Right cardiac atrium (tissue), 5 donors: ENCODE measurements around the gene USP30. TPM values are rescaled to one million over a fixed set of nuclear protein-coding genes. Genes with fewer than 3 reads are reported as not detected.
A peak's percentile ranks its signal among the peaks of the same experiment; 100 is the strongest.

ENCODE experiments used
- ATAC-seq, 2 donors: fragments of 200-7000 bp; cut with Tn5 transposase; one replicate each; pipeline versions ENCODE4 v1.8.0 to v1.9.1; 2020; ENCODE audit warnings: moderate library complexity in 2 of 2, mild to moderate bottlenecking in 1 of 2
- DNase-seq, 3 donors: peaks; one replicate each; pipeline ENCODE4 v3.0.0-alpha.2; 2020
- H3K27ac ChIP-seq: one replicate; pipeline ENCODE4 v1.5.1; 2013; ENCODE audit warnings: mild to moderate bottlenecking, low read length, control low read depth, moderate library complexity
- H3K27me3 ChIP-seq: one replicate; pipeline ENCODE4 v1.6.1; 2013; ENCODE audit not compliant: control insufficient read depth, insufficient read depth
- H3K4me1 ChIP-seq: one replicate; pipeline ENCODE4 v1.6.1; 2013; ENCODE audit warnings: low read length; ENCODE audit not compliant: control insufficient read depth, insufficient read depth
- H3K4me3 ChIP-seq: one replicate; pipeline ENCODE4 v1.5.1; 2013; ENCODE audit warnings: low read length, control low read depth
- H3K9me3 ChIP-seq: one replicate; pipeline ENCODE4 v1.6.1; 2013; ENCODE audit warnings: low read length; ENCODE audit not compliant: control insufficient read depth
- WGBS: extraction: QIAGEN DNeasy Blood & Tissue Kit; methylation state at CpG from one replicate; pipeline ENCODE4 v1.1.7; 2013; 5-methylcytosine and 5-hydroxymethylcytosine counted together
- intact Hi-C, 4 donors: fragments of 100-400 bp; cut with DNase I; formaldehyde crosslinking; loops; one replicate each; pipeline versions ENCODE4 v1.11.0 to v1.14.0; 2022 to 2023
- polyA plus RNA-seq: library from polyadenylated mRNA; stranded (reverse); fragments of 200-250 nt; gene quantifications from one replicate; pipeline ENCODE4 v1.2.3, GENCODE V29; 2013
- total RNA-seq, 4 donors: library from RNA; stranded (reverse); fragmentation: NEBNext Ultra II Directional; extraction: Animal tissue kit (Norgen Biotek cat#: 25700); gene quantifications; one replicate each; pipeline ENCODE4 v1.2.1, GENCODE V29; 2021
- donor health status: healthy with polysubstance abuse.
- donor health status: DM: no; HTN: yes; CAD: no.
- donor health status: DM: no; HTN: no; CAD: no.
- donor health status: DM: no; HTN: yes; CAD: no; lungs with severe emphysema.
- donor health status: DM: yes; HTN: yes; CAD: no.

Gene USP30
- total and polyA plus RNA-seq, 5 donors = 7.5 to 12.7 (median 11.2) TPM

DNA sequence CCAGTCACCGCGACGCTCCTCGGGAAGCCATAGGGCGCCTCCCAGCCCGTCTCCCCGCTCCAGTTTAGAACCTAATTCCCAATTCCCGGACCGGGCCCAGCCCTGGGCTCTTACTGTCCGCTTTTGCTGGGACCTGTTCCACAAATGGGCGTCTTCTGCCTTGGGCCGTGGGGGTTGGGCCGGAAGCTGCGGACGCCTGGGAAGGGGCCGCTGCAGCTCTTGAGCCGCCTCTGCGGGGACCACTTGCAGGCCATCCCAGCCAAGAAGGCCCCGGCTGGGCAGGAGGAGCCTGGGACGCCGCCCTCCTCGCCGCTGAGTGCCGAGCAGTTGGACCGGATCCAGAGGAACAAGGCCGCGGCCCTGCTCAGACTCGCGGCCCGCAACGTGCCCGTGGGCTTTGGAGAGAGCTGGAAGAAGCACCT is 45.8 kb downstream of the USP30 start:
- peak overlapping the region; percentile 74 for H3K27ac ChIP-seq
- no peaks in the 10 kb centered on the region for H3K4me1 ChIP-seq
- under 1% methylated on average over 32 of the region's 32 CpGs for WGBS
- H3K4me3 ChIP-seq = peak overlapping the region; percentile 78
- H3K27me3 ChIP-seq = no peaks in the 10 kb centered on the region
- no peaks in the 10 kb centered on the region for H3K9me3 ChIP-seq
- DNase-seq (peak; percentile 81 to 92 (median 91)), ATAC-seq (peak; percentile 70 to 72)
- intact Hi-C loops = loop anchor here in 1 of 4 donors (10.0 kb wide), 3 partner anchors 273 to 533 kb away; partner anchors contain the start of genes ISCU, SART3 and SELPLG

DNA sequence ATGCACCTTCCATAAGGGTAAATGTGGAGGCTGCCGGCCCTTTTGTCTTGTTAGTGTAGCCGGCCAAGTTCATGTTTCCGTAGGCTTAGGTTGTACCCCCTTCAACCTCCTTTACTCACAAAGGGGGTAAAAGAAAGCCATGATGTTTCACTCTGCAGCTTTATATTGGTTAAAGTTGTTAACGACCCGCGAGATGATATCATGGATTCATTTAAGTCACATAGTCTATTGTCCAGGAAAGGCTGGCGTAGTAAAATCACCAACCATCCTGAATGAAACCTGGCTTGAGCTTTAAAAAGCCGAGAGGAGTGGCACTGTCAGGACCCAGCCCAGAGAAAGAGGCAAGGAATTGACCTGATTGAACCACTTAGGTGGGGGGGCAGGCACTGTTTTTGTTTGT is 46.3 kb downstream of the USP30 start:
- peak overlapping the region; percentile 78 for H3K4me3 ChIP-seq
- no peaks in the 10 kb centered on the region for H3K4me1 ChIP-seq
- DNase-seq (no peak), ATAC-seq (no peak)
- peak overlapping the region; percentile 74 for H3K27ac ChIP-seq
- WGBS = 3% methylated on average over 8 of the region's 8 CpGs
- H3K27me3 ChIP-seq = no peaks in the 10 kb centered on the region
- intact Hi-C loops = loop anchor here in 1 of 4 donors (10.0 kb wide), 3 partner anchors 274 to 534 kb away; partner anchors contain the start of genes ISCU, SART3 and SELPLG
- no peaks in the 10 kb centered on the region for H3K9me3 ChIP-seq

DNA sequence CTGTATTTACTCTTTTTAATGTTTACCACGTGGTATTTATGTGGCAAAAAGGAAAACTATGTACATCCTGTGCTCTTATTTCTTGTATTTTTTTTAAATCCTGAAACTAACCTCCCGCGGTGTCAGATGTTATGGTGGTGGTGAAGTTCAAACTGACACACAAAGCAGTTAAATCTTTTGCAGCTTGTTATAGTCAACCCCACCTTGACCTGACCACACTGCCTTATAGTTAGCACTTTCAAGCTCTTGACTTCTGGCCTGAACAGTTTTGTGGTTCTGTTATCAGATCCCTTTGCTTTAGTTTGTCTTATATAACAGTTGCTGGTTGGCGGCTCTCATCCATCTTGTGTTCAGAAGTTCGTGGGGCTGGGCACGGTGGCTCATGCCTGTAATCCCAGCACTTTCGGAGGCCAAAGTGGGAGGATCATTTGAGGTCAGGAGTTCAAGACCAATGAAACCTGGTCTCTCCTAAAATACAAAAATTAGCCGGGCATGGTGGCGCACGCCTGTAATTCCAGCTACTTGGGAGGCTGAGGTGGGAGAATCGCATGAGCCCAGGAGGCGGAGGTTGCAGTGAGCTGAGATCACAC is 47.1 kb downstream of the USP30 start:
- DNase-seq (no peak), ATAC-seq (no peak)
- Histone ChIP-seq H3K9me3 (no peaks in the 10 kb centered on the region), H3K4me1 (no peaks in the 10 kb centered on the region), H3K4me3 (peak overlapping the region; percentile 78), H3K27me3 (no peaks in the 10 kb centered on the region), H3K27ac (no peak overlapping the region)
- 79% methylated on average over 12 of the region's 12 CpGs for WGBS
- intact Hi-C loops = loop anchor here in 1 of 4 donors (10.0 kb wide), 3 partner anchors 275 to 535 kb away; partner anchors contain the start of genes ISCU, SART3 and SELPLG

DNA sequence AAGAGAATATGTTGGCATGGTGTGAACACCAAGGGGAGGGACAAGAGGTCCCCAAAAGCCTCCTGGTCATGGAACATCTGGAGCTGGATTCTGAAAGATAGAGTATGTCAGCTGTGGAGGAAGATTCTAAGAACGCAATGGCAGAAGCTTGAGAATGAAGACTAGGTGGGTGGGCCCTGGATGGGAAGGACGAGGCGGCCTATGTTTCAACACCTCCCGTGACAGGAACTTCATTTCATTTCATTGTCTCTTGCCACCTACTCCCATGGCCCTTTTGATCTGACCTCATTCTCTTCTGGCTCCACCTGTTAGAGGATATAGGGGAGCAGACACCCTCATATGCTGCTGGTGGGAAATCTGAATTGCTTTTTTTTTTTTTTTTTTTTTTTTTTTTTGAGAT is 48.4 kb downstream of the USP30 start:
- Histone ChIP-seq H3K9me3 (no peaks in the 10 kb centered on the region), H3K27me3 (no peaks in the 10 kb centered on the region), H3K27ac (no peak overlapping the region), H3K4me1 (no peaks in the 10 kb centered on the region), H3K4me3 (no peak overlapping the region)
- WGBS = 91% methylated on average over 4 of the region's 4 CpGs
- ATAC-seq (no peak), DNase-seq (no peak)
- intact Hi-C loops = no loop called here

DNA sequence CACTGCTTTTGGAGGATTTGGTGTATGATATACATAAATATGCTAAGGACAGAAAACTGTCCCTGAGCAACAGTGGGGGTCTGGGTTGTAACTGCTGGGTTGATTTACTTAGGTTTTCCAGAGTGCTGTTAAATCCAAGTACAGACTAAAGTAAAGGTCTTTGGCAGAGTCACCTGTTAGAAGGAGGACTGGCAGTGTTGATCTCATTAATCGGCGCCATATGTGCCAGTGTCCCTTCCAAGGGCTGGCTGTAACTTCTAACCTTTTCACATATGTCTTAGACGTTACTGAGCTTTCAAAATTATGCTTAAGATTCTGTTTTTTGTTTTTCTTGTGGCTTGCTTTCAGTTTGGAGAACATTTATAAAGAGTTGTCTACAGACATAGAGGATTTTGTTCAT is 50.1 kb downstream of the USP30 start:
- H3K4me3 ChIP-seq = no peak overlapping the region
- intact Hi-C loops = no loop called here
- DNase-seq (no peak), ATAC-seq (no peak)
- H3K27ac ChIP-seq = no peak overlapping the region
- no peaks in the 10 kb centered on the region for H3K27me3 ChIP-seq
- H3K9me3 ChIP-seq = no peaks in the 10 kb centered on the region
- H3K4me1 ChIP-seq = no peaks in the 10 kb centered on the region
- 90% methylated on average over 3 of the region's 3 CpGs for WGBS

DNA sequence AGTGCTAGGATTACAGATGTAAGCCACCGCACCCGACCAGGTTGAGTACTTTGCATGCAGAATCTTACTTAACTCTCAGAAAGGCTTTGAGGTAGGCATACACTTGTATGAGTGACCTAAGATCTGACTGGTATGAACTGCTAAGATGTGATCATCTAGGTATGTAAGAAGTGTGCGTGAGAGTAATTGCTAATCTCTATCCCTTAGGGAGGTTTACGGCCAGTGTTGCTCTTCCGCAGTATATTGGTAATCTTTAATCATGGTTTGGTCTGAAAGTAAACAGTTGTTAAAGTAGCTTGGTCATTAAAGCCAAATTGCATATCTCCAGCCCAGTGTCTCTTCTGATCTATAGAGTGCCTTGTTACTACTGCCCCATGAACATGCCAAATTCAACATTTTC is 52.8 kb downstream of the USP30 start:
- Histone ChIP-seq H3K4me3 (no peak overlapping the region), H3K4me1 (peaks cover 3% of the 10 kb centered on the region), H3K27ac (no peak overlapping the region), H3K9me3 (no peaks in the 10 kb centered on the region), H3K27me3 (no peaks in the 10 kb centered on the region)
- no peak for DNase-seq
- no peak for ATAC-seq
- 94% methylated on average over 5 of the region's 5 CpGs for WGBS
- intact Hi-C loops = no loop called here

DNA sequence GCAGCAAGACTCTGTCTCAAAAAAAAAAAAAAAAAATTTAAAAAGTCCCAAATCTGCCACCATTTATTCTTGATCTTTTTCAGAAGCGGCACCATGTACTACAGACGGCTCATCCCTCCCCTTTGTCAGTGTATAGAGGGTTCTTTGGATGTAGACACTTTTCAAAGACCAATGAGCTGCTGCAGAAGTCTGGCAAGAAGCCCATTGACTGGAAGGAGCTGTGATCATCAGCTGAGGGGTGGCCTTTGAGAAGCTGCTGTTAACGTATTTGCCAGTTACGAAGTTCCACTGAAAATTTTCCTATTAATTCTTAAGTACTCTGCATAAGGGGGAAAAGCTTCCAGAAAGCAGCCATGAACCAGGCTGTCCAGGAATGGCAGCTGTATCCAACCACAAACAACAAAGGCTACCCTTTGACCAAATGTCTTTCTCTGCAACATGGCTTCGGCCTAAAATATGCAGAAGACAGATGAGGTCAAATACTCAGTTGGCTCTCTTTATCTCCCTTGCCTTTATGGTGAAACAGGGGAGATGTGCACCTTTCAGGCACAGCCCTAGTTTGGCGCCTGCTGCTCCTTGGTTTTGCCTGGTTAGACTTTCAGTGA is 57.5 kb downstream of the USP30 start:
- DNase-seq (no peak), ATAC-seq (no peak)
- intact Hi-C loops = loop anchor here in 1 of 4 donors (5.0 kb wide), 1 partner anchor 47 kb away; no protein-coding TSS in a partner anchor
- whole genome bisulfite sequencing = 79% methylated on average over 6 of the region's 6 CpGs
- peak overlapping the region; percentile 71 for H3K27ac ChIP-seq
- no peaks in the 10 kb centered on the region for H3K27me3 ChIP-seq
- peaks cover 7% of the 10 kb centered on the region for H3K4me1 ChIP-seq
- no peak overlapping the region for H3K4me3 ChIP-seq
- H3K9me3 ChIP-seq = no peaks in the 10 kb centered on the region

DNA sequence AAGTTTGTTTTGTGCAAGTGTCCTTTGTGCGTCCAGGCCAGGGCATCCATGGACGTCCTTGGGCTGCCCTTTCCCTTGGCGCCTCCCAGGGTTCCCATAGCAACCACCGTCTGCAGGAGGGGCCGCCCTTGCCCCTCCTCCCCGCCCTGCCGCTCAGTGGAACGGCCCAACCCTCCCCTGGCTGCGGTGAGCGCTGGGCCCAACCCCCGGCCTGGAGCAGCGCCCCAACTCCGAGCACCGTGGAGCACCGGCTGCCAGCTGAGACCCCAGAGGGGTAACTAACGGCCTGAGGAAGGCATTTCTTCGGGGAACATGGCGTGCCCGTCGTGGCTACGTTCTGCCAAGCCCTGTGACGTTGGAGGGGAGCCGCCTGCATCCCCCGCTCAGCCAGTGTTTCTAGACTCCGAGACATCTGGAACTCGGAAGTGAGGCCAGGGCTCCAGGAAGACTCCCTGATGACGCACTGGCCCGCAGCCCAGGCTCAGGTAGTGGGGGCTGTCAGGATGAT is 58.7 kb downstream of the USP30 start:
- 5% methylated on average over 28 of the region's 28 CpGs for WGBS
- ATAC-seq (peak; percentile 97), DNase-seq (peak; percentile 96 to 98 (median 97))
- H3K27ac ChIP-seq = peak overlapping the region; percentile 61
- H3K4me1 ChIP-seq = peaks cover 15% of the 10 kb centered on the region
- no peaks in the 10 kb centered on the region for H3K27me3 ChIP-seq
- intact Hi-C loops = loop anchor here in 1 of 4 donors (5.0 kb wide), 1 partner anchor 46 kb away; no protein-coding TSS in a partner anchor
- no peaks in the 10 kb centered on the region for H3K9me3 ChIP-seq
- H3K4me3 ChIP-seq = peak overlapping the region; percentile 16

DNA sequence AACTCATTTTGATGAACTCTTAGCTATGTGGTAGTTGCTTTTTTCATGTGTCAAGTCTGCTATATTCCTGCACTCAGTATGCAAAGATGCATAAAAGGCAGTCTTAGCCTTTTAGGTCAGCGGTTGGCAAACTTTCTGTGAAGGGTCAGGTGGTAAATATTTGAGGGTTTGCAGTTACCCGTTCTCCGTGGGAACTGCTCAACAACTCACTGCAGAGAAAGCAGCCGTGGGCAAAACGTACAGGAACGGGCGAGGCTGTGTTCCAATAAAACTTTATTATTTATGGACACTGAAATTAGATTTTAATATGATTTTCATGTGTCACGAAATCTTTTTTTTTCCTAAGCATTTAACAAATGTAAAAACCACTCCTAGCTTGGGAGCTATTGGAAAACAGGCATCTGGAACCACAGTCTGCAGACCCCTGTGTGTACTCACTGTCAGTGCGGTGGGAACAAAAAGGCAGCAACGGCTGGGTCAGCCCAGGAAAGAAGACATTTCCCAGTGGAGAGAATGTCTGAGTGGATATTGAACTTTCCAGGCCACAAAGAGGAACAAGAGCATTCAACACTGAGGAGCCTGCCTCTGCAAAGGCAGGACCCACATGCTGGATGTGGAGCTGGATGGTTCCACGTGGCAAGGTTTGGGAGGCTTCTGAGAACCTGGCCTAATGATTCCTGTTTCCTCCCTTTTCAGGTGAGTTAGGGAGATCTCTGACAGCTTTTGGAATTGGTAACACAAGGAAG is 60.5 kb downstream of the USP30 start:
- DNase-seq (no peak), ATAC-seq (no peak)
- H3K27me3 ChIP-seq = no peaks in the 10 kb centered on the region
- peak overlapping the region; percentile 39 for H3K27ac ChIP-seq
- no peak overlapping the region for H3K4me3 ChIP-seq
- H3K4me1 ChIP-seq = peaks cover 16% of the 10 kb centered on the region
- intact Hi-C loops = loop anchor here in 1 of 4 donors (5.0 kb wide), 1 partner anchor 44 kb away; no protein-coding TSS in a partner anchor
- 80% methylated on average over 11 of the region's 11 CpGs for WGBS
- no peaks in the 10 kb centered on the region for H3K9me3 ChIP-seq

DNA sequence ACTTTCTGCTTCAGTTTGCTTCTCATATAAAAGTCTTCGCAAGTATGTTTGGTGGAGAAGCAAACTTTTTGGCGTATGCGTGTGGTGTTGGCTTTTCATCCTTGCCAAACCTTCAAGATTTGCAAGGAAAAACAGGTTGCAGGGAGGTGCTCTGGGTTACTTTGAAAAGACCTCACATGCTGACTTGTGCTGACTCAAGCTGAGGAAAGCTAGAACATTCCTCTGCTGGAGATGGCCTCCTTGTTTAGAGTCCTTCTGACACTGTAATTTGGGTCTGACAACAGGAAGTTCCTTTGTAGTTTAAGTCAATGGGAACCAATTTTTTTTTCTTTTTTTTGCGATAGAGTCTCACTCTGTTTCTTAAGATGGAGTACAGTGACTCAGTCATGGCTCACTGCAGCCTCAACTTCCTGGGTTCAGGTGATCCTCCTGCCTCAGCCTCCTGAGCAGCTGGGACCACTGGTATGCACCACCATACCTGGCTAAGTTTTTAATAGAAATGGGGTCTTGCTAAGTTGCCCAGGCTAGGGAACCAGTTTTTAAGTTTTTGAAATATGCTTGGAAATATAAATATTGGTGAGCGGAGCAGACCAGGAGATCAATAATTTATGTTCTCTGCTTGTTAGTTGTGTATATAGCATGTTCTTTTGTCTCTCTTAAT is 61.4 kb downstream of the USP30 start:
- DNase-seq = no peak
- Histone ChIP-seq H3K27me3 (no peaks in the 10 kb centered on the region), H3K4me3 (no peak overlapping the region), H3K4me1 (peaks cover 16% of the 10 kb centered on the region), H3K27ac (peak overlapping the region; percentile 43), H3K9me3 (no peaks in the 10 kb centered on the region)
- ATAC-seq = no peak
- intact Hi-C loops = loop anchor here in 1 of 4 donors (5.0 kb wide), 1 partner anchor 44 kb away; no protein-coding TSS in a partner anchor
- WGBS = 91% methylated on average over 5 of the region's 5 CpGs
